ENCODE results near the gene CDH5. TPM values are rescaled to one million over a fixed set of nuclear protein-coding genes. Genes with fewer than 3 reads are reported as not detected.

Gene CDH5
- total RNA-seq, 1 experiment from 2014 or later, result 0.28 TPM

DNA sequence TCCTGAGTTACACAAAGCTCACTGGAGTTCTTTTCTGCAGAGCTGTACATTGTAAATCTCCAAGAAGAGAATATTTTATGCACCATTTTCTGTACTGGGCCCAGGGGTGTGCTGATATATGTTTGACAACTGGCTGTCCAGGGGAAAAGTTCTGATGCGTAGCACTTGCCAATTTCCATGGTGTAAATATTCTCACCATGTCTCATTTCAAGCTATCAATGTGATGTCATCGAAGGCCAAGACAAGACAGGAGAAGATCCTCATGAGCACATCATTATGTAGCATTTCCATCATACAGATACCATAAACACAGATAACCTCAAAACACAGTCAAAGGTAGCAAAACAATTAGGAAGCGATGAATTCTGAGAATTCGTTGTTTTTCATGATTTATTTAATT, 18.9 kb downstream of the CDH5 start:
- CTCF ChIA-PET, result interaction anchor here (2.1 kb wide), 1 partner anchor 28 kb away, joined by 5 read pairs; no protein-coding TSS in a partner anchor
- POLR2A ChIA-PET, result no interaction called here
- ATAC-seq (no peak), DNase-seq (ENCODE audit: low spot score) (no peak)
- TF ChIP-seq ARID4B (CRISPR knock-in tag; IDR thresholded peaks at IDR 0.05; ENCODE audit: borderline replicate concordance), result no peak
- TF ChIP-seq AR (CRISPR knock-in tag; IDR thresholded peaks at IDR 0.05), result no peak
- TF ChIP-seq ZNF396 (CRISPR knock-in tag; IDR thresholded peaks at IDR 0.05; ENCODE audit: borderline replicate concordance), result no peak
- Mint-ChIP-seq H3K4me1 (peaks cover 12% of the 10 kb centered on the region), H3K36me3 (no peaks in the 10 kb centered on the region), H3K9me3 (peaks cover 8% of the 10 kb centered on the region), H3K27me3 (ENCODE audit: low read depth) (no peaks in the 10 kb centered on the region), H3K27ac (no peak overlapping the region), H3K4me3 (no peak overlapping the region)

DNA sequence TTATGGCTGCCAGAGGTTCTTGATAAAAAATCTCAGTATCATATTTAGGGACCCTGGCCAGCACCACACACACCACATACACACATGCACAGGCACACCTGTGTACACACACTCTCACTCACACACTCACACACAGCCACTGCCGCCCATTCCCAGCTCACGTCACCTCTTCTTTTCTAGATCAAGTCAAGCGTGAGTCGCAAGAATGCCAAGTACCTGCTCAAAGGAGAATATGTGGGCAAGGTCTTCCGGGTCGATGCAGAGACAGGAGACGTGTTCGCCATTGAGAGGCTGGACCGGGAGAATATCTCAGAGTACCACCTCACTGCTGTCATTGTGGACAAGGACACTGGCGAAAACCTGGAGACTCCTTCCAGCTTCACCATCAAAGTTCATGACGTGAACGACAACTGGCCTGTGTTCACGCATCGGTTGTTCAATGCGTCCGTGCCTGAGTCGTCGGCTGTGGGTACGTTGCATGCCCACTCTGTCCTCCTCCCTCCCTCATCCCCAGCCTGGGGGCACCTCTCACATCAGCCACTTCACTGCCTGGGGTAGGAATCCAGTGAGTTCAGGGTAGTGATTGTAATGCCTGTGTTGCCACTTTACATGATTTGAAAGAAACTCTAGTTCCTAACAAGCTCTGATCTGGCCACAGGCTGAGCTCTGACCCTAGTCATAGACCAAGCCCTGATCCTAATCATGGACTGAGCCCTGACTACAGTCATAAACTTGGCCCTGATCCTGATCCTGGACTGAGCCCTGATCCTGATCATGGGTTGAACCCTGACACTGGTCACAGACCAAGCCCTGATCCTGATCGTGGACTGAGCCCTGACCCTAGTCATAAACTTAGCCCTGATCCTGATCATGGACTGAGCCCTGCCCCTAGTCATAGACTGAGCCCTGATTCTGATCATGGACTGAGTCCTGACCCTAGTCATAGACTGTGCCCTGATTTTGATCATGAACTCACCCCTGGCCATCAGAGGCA, 20.4 kb downstream of the CDH5 start:
- Mint-ChIP-seq H3K4me3 (no peak overlapping the region), H3K4me1 (peaks cover 12% of the 10 kb centered on the region), H3K27me3 (ENCODE audit: low read depth) (no peaks in the 10 kb centered on the region), H3K27ac (no peak overlapping the region), H3K36me3 (no peaks in the 10 kb centered on the region), H3K9me3 (no peaks in the 10 kb centered on the region)
- ChIA-PET POLR2A (no interaction called here), CTCF (interaction anchor here (2.1 kb wide), 1 partner anchor 29 kb away, joined by 5 read pairs; no protein-coding TSS in a partner anchor)
- ATAC-seq, result no peak
- TF ChIP-seq OVOL2 (CRISPR knock-in tag; IDR thresholded peaks at IDR 0.05; ENCODE audit: borderline replicate concordance) (no peak), ESRRA (CRISPR knock-in tag; IDR thresholded peaks at IDR 0.05; ENCODE audit: borderline replicate concordance) (no peak), ZNF396 (CRISPR knock-in tag; IDR thresholded peaks at IDR 0.05; ENCODE audit: borderline replicate concordance) (no peak), ELF4 (CRISPR knock-in tag; IDR thresholded peaks at IDR 0.05; ENCODE audit: low read depth) (no peak), ZNF416 (CRISPR knock-in tag; IDR thresholded peaks at IDR 0.05) (no peak), HMGXB4 (CRISPR knock-in tag; IDR thresholded peaks at IDR 0.05) (no peak), ZNF263 (CRISPR knock-in tag; IDR thresholded peaks at IDR 0.05; ENCODE audit: low read depth) (no peak), GRHL2 (CRISPR knock-in tag; IDR thresholded peaks at IDR 0.05; ENCODE audit: insufficient replicate concordance, severe bottlenecking) (no peak), SP1 (CRISPR knock-in tag; conservative IDR thresholded peaks at IDR 0.05) (no peak), SOX15 (CRISPR knock-in tag; IDR thresholded peaks at IDR 0.05) (no peak), TCF7 (CRISPR knock-in tag; IDR thresholded peaks at IDR 0.05; ENCODE audit: low read depth) (no peak), GTF2I (CRISPR knock-in tag; conservative IDR thresholded peaks at IDR 0.05) (no peak), ZNF423 (CRISPR knock-in tag; IDR thresholded peaks at IDR 0.05) (no peak), ATF1 (CRISPR knock-in tag; IDR thresholded peaks at IDR 0.05) (no peak), SMAD3 (CRISPR knock-in tag; IDR thresholded peaks at IDR 0.05; ENCODE audit: borderline replicate concordance) (no peak)
- TF ChIP-seq, protein P1, sequence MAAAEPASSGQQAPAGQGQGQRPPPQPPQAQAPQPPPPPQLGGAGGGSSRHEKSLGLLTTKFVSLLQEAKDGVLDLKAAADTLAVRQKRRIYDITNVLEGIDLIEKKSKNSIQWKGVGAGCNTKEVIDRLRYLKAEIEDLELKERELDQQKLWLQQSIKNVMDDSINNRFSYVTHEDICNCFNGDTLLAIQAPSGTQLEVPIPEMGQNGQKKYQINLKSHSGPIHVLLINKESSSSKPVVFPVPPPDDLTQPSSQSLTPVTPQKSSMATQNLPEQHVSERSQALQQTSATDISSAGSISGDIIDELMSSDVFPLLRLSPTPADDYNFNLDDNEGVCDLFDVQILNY (CRISPR knock-in tag; IDR thresholded peaks at IDR 0.05), result no peak
- TF ChIP-seq, protein P2, sequence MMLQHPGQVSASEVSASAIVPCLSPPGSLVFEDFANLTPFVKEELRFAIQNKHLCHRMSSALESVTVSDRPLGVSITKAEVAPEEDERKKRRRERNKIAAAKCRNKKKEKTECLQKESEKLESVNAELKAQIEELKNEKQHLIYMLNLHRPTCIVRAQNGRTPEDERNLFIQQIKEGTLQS (CRISPR knock-in tag; conservative IDR thresholded peaks at IDR 0.05), result no peak
- TF ChIP-seq, protein P3, sequence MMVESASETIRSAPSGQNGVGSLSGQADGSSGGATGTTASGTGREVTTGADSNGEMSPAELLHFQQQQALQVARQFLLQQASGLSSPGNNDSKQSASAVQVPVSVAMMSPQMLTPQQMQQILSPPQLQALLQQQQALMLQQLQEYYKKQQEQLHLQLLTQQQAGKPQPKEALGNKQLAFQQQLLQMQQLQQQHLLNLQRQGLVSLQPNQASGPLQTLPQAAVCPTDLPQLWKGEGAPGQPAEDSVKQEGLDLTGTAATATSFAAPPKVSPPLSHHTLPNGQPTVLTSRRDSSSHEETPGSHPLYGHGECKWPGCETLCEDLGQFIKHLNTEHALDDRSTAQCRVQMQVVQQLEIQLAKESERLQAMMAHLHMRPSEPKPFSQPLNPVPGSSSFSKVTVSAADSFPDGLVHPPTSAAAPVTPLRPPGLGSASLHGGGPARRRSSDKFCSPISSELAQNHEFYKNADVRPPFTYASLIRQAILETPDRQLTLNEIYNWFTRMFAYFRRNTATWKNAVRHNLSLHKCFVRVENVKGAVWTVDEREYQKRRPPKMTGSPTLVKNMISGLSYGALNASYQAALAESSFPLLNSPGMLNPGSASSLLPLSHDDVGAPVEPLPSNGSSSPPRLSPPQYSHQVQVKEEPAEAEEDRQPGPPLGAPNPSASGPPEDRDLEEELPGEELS (CRISPR knock-in tag; IDR thresholded peaks at IDR 0.05), result no peak
- DNase-seq (ENCODE audit: low spot score), result peak; percentile 3

Measured in WTC11 (cell line).